Trophoblast cell (in vitro differentiated cells and primary cell): ENCODE results near the gene GYPC.

ENCODE experiments used
- DNase-seq, 2 donors: peaks; one replicate each; pipeline ENCODE4 v3.0.0-alpha.2; 2016
- H2AFZ ChIP-seq: 2 replicates; pipeline ENCODE4 v1.6.1; 2013; ENCODE audit warnings: low read length, moderate library complexity, mild to moderate bottlenecking; ENCODE audit not compliant: insufficient read depth, poor library complexity
- H2AK5ac ChIP-seq: 2 replicates; pipeline ENCODE4 v1.6.1; 2013; ENCODE audit warnings: mild to moderate bottlenecking, low read length
- H2BK120ac ChIP-seq: 2 replicates; pipeline ENCODE4 v1.6.1; 2013; ENCODE audit warnings: low read length, mild to moderate bottlenecking, moderate library complexity; ENCODE audit not compliant: insufficient read depth, poor library complexity
- H2BK12ac ChIP-seq: 2 replicates; pipeline ENCODE4 v1.6.1; 2013; ENCODE audit warnings: mild to moderate bottlenecking, low read length, moderate library complexity
- H2BK5ac ChIP-seq: 2 replicates; pipeline ENCODE4 v1.6.1; 2013; ENCODE audit warnings: low read length, low read depth, moderate library complexity, mild to moderate bottlenecking; ENCODE audit not compliant: poor library complexity
- H3K14ac ChIP-seq: 2 replicates; pipeline ENCODE4 v1.6.1; 2013; ENCODE audit warnings: mild to moderate bottlenecking, low read length
- H3K18ac ChIP-seq: 2 replicates; pipeline ENCODE4 v1.6.1; 2013; ENCODE audit warnings: mild to moderate bottlenecking, low read length
- H3K23ac ChIP-seq: 2 replicates; pipeline ENCODE4 v1.6.1; 2013; ENCODE audit warnings: low read length
- H3K27ac ChIP-seq: 2 replicates; pipeline ENCODE4 v1.5.1; 2013; ENCODE audit warnings: low read depth, mild to moderate bottlenecking, inconsistent platforms, low read length, moderate library complexity
- H3K27me3 ChIP-seq: 2 replicates; pipeline ENCODE4 v1.6.1; 2013; ENCODE audit warnings: inconsistent platforms, mild to moderate bottlenecking, low read length, moderate library complexity; ENCODE audit not compliant: insufficient read depth
- H3K36me3 ChIP-seq, 2 experiments: 1 replicate in 1 of 2; 2 replicates in 1 of 2; pipeline ENCODE4 v1.6.1; 2013; ENCODE audit warnings: low read length in 2 of 2, mild to moderate bottlenecking in 2 of 2, moderate library complexity in 1 of 2; ENCODE audit not compliant: insufficient read depth in 2 of 2, control insufficient read depth in 1 of 2
- H3K4ac ChIP-seq: 2 replicates; pipeline ENCODE4 v1.6.1; 2013; ENCODE audit warnings: low read depth, mild to moderate bottlenecking, low read length, moderate library complexity
- H3K4me1 ChIP-seq, 2 experiments: 1 replicate in 1 of 2; 2 replicates in 1 of 2; pipeline ENCODE4 v1.6.1; 2013; ENCODE audit warnings: low read length in 2 of 2, mild to moderate bottlenecking in 2 of 2, moderate library complexity in 1 of 2; ENCODE audit not compliant: insufficient read depth in 2 of 2, control insufficient read depth in 1 of 2
- H3K4me2 ChIP-seq: 2 replicates; pipeline ENCODE4 v1.6.1; 2013; ENCODE audit warnings: inconsistent platforms, mild to moderate bottlenecking, low read length, moderate library complexity
- H3K4me3 ChIP-seq: 2 replicates; pipeline ENCODE4 v1.5.1; 2013; ENCODE audit warnings: mild to moderate bottlenecking, low read depth, low read length, inconsistent platforms
- H3K79me1 ChIP-seq: one replicate; pipeline ENCODE4 v1.6.1; 2013; ENCODE audit warnings: low read length
- H3K79me2 ChIP-seq: 2 replicates; pipeline ENCODE4 v1.6.1; 2013; ENCODE audit warnings: low read length, mild to moderate bottlenecking; ENCODE audit not compliant: control insufficient read depth, insufficient read depth, poor library complexity
- H3K9ac ChIP-seq: 2 replicates; pipeline ENCODE4 v1.6.1; 2013; ENCODE audit warnings: mild to moderate bottlenecking, low read length
- H3K9me3 ChIP-seq: 2 replicates; pipeline ENCODE4 v1.6.1; 2013; ENCODE audit warnings: low read depth, mild to moderate bottlenecking, control low read depth, inconsistent platforms, low read length; ENCODE audit not compliant: insufficient read depth
- H4K12ac ChIP-seq: 2 replicates; pipeline ENCODE4 v1.6.1; 2013; ENCODE audit warnings: low read depth, mild to moderate bottlenecking, low read length, moderate library complexity
- H4K8ac ChIP-seq: 2 replicates; pipeline ENCODE4 v1.6.1; 2013; ENCODE audit warnings: low read depth, mild to moderate bottlenecking, low read length, moderate library complexity
- H4K91ac ChIP-seq: one replicate; pipeline ENCODE4 v1.6.1; 2013; ENCODE audit warnings: low read depth, mild to moderate bottlenecking, low read length, moderate library complexity
- WGBS: extraction: QIAGEN DNeasy Blood & Tissue Kit; methylation state at CpG from one replicate; pipeline ENCODE4 v1.1.7; 2013; ENCODE audit warnings: missing lambda C conversion rate; ENCODE audit not compliant: insufficient read length, insufficient coverage; ENCODE audit errors: extremely low coverage; 5-methylcytosine and 5-hydroxymethylcytosine counted together

Gene GYPC

DNA sequence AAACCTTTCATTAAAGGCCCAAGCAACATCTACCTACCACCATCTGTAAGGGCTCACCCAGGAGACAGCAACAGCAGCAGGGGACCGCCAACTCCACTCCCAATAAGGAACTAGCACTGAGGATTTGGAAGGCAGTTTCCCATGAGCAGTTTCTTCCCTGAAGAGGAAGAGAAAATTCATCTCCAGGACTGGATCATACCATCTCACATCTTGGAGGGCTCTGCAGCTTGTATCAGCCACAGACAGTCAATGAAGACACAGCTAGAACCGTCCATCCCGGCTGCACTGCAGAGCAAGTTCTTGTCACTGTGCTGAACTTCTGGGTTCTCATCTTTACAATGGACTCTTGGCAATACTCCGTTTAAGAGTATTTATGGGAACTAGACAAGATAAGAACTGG is 2.8 kb upstream of the GYPC start:
- H3K4me1 ChIP-seq: peaks cover 14 to 21% of the 10 kb centered on the region in 2 experiments
- H3K27ac ChIP-seq: no peak overlapping the region
- peaks cover 3% of the 10 kb centered on the region for H3K79me2 ChIP-seq
- no peak overlapping the region for H2AFZ ChIP-seq
- no peaks in the 10 kb centered on the region for H3K27me3 ChIP-seq
- H3K79me1 ChIP-seq: peaks cover 19% of the 10 kb centered on the region
- H3K4me2 ChIP-seq: no peak overlapping the region
- no peak overlapping the region for H2AK5ac ChIP-seq
- H4K12ac ChIP-seq: no peak overlapping the region
- no peak overlapping the region for H2BK5ac ChIP-seq
- H2BK12ac ChIP-seq: no peak overlapping the region
- WGBS: no CpG with 5 or more reads among the region's 4 CpGs
- H2BK120ac ChIP-seq: no peak overlapping the region
- H3K14ac ChIP-seq: no peak overlapping the region
- no peak overlapping the region for H3K9ac ChIP-seq
- H3K4me3 ChIP-seq: no peak overlapping the region
- no peaks in the 10 kb centered on the region for H3K36me3 ChIP-seq
- H4K8ac ChIP-seq: no peak overlapping the region
- no peak overlapping the region for H3K4ac ChIP-seq
- H3K9me3 ChIP-seq: no peaks in the 10 kb centered on the region
- no peak overlapping the region for H4K91ac ChIP-seq
- no peak overlapping the region for H3K23ac ChIP-seq
- H3K18ac ChIP-seq: no peak overlapping the region
- DNase-seq: no peak

GRCh38 chr2:126653761-126654160 is 2.2 kb upstream of the GYPC start:
- no peak overlapping the region for H2AFZ ChIP-seq
- H3K4me3 ChIP-seq: no peak overlapping the region
- no peak overlapping the region for H3K18ac ChIP-seq
- WGBS: no CpG with 5 or more reads among the region's 4 CpGs
- no peak overlapping the region for H3K14ac ChIP-seq
- no peak overlapping the region for H2BK120ac ChIP-seq
- peaks cover 17 to 24% of the 10 kb centered on the region in 2 experiments for H3K4me1 ChIP-seq
- H4K91ac ChIP-seq: no peak overlapping the region
- no peaks in the 10 kb centered on the region for H3K36me3 ChIP-seq
- no peak overlapping the region for H3K27ac ChIP-seq
- no peak overlapping the region for H2AK5ac ChIP-seq
- H3K27me3 ChIP-seq: no peaks in the 10 kb centered on the region
- H3K23ac ChIP-seq: no peak overlapping the region
- no peaks in the 10 kb centered on the region for H3K9me3 ChIP-seq
- H3K79me1 ChIP-seq: peaks cover 22% of the 10 kb centered on the region
- H3K4ac ChIP-seq: no peak overlapping the region
- H3K4me2 ChIP-seq: no peak overlapping the region
- no peak overlapping the region for H3K9ac ChIP-seq
- peaks cover 3% of the 10 kb centered on the region for H3K79me2 ChIP-seq
- no peak overlapping the region for H2BK5ac ChIP-seq
- no peak for DNase-seq
- H2BK12ac ChIP-seq: no peak overlapping the region
- no peak overlapping the region for H4K8ac ChIP-seq
- no peak overlapping the region for H4K12ac ChIP-seq

DNA sequence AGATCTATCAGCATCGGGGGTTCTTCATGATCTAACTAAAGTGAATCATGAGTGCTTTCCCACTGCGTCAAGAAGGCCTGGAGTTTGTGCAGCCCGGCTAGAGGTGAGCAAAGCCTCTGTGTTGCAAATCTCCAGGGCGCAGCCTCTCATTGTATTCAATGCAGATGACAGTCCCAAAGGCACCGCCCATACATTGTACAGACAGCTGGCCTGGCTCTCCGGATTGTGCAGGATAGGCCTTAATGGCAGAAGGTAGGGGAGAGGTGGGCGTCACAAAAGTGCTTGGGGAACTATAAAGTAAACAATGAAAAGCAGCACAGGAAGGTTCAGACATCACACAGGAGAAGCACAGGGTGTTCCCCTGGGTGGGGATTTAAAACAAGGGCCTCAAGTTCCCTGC is 907 bp upstream of the GYPC start:
- H3K14ac ChIP-seq: no peak overlapping the region
- WGBS: no CpG with 5 or more reads among the region's 7 CpGs
- H3K27ac ChIP-seq: no peak overlapping the region
- no peak overlapping the region for H3K4ac ChIP-seq
- H3K9ac ChIP-seq: no peak overlapping the region
- H2BK120ac ChIP-seq: no peak overlapping the region
- H3K27me3 ChIP-seq: no peaks in the 10 kb centered on the region
- no peak overlapping the region for H2BK5ac ChIP-seq
- no peak overlapping the region for H4K91ac ChIP-seq
- no peak overlapping the region for H4K12ac ChIP-seq
- H3K9me3 ChIP-seq: no peaks in the 10 kb centered on the region
- H2BK12ac ChIP-seq: no peak overlapping the region
- no peak overlapping the region for H3K18ac ChIP-seq
- peak overlapping the region; percentile 86 for H3K4me2 ChIP-seq
- H3K4me3 ChIP-seq: no peak overlapping the region
- H2AFZ ChIP-seq: peak overlapping the region; percentile 17
- H3K36me3 ChIP-seq: peaks cover 0 to 2% of the 10 kb centered on the region in 2 experiments
- peaks cover 22 to 27% of the 10 kb centered on the region in 2 experiments for H3K4me1 ChIP-seq
- H2AK5ac ChIP-seq: no peak overlapping the region
- H3K79me1 ChIP-seq: peaks cover 22% of the 10 kb centered on the region
- H4K8ac ChIP-seq: no peak overlapping the region
- H3K79me2 ChIP-seq: peaks cover 3% of the 10 kb centered on the region
- no peak overlapping the region for H3K23ac ChIP-seq
- no peak for DNase-seq

GRCh38 chr2:126656431-126657147 is 631 bp downstream of the GYPC start:
- Histone ChIP-seq H4K12ac (peak overlapping the region; percentile 32), H3K9ac (peak overlapping the region; percentile 28), H3K18ac (peak overlapping the region; percentile 81), H3K4me3 (peak overlapping the region; percentile 81), H3K27ac (peak overlapping the region; percentile 64), H2BK12ac (peak overlapping the region; percentile 70), H2AFZ (peak overlapping the region; percentile 86), H3K79me2 (peaks cover 3% of the 10 kb centered on the region), H2BK120ac (peak overlapping the region; percentile 84), H3K23ac (no peak overlapping the region), H2AK5ac (no peak overlapping the region), H3K4me2 (peak overlapping the region; percentile 86), H3K27me3 (no peaks in the 10 kb centered on the region), H3K79me1 (peaks cover 22% of the 10 kb centered on the region), H3K9me3 (no peaks in the 10 kb centered on the region), H3K4me1 (peaks cover 22 to 27% of the 10 kb centered on the region in 2 experiments), H3K4ac (no peak overlapping the region), H3K36me3 (peaks cover 0 to 3% of the 10 kb centered on the region in 2 experiments), H4K8ac (peak overlapping the region; percentile 88), H4K91ac (peak overlapping the region; percentile 93), H2BK5ac (peak overlapping the region; percentile 78), H3K14ac (peak overlapping the region; percentile 80)
- DNase-seq: no peak
- no CpG with 5 or more reads among the region's 38 CpGs for WGBS
